ENCODE data around the gene FAM83D. TPM values are rescaled to one million over a fixed set of nuclear protein-coding genes. Genes with fewer than 3 reads are reported as not detected.

Gene FAM83D
- total RNA-seq, 4 donors from 2014 or later = 8.7 to 17.4 (median 14.0) TPM

- DNase-seq (ENCODE audit: low spot score in 2 of 2) = no peak
- intact Hi-C loops (cut with DNase I; ENCODE audit: low total_unique reads) = no loop called here
- TF ChIP-seq POLR2A (IDR thresholded peaks at IDR 0.05) (no peak), CTCF (IDR thresholded peaks at IDR 0.05) (no peak)
- H3K4me3 ChIP-seq (ENCODE audit: low read depth, poor library complexity, severe bottlenecking) = no peak overlapping the region
- WGBS, 2 donors = 78 to 87% methylated on average over 2 of the region's 2 CpGs
These were observed 49.4 kb downstream of the FAM83D start for GRCh38 chr20:38975539-38976120.

GRCh38 chr20:38979434-38979833, 53.2 kb downstream of the FAM83D start:
- H3K4me3 ChIP-seq (ENCODE audit: low read depth, poor library complexity, severe bottlenecking) = no peak overlapping the region
- no peak for TF ChIP-seq POLR2A (IDR thresholded peaks at IDR 0.05)
- no peak for TF ChIP-seq CTCF (IDR thresholded peaks at IDR 0.05)
- 93 to 96% methylated on average over 2 of the region's 2 CpGs for WGBS, 2 donors
- DNase-seq (ENCODE audit: low spot score in 2 of 2) = no peak
- intact Hi-C loops (cut with DNase I; ENCODE audit: low total_unique reads) = no loop called here

GRCh38 chr20:38979842-38980241, 53.6 kb downstream of the FAM83D start:
- intact Hi-C loops (cut with DNase I; ENCODE audit: low total_unique reads) = no loop called here
- TF ChIP-seq POLR2A (IDR thresholded peaks at IDR 0.05) (no peak), CTCF (IDR thresholded peaks at IDR 0.05) (no peak)
- H3K4me3 ChIP-seq (ENCODE audit: low read depth, poor library complexity, severe bottlenecking) = no peak overlapping the region
- WGBS, 2 donors = 91 to 96% methylated on average over 3 of the region's 3 CpGs
- no peak for DNase-seq (ENCODE audit: low spot score in 2 of 2)

GRCh38 chr20:38982291-38982690, 56.1 kb downstream of the FAM83D start:
- 83 to 93% methylated on average over 1 of the region's 1 CpG for WGBS, 2 donors
- no peak for DNase-seq (ENCODE audit: low spot score in 2 of 2)
- H3K4me3 ChIP-seq (ENCODE audit: low read depth, poor library complexity, severe bottlenecking) = no peak overlapping the region
- intact Hi-C loops (cut with DNase I; ENCODE audit: low total_unique reads) = no loop called here
- no peak for TF ChIP-seq CTCF (IDR thresholded peaks at IDR 0.05)
- no peak for TF ChIP-seq POLR2A (IDR thresholded peaks at IDR 0.05)

DNA sequence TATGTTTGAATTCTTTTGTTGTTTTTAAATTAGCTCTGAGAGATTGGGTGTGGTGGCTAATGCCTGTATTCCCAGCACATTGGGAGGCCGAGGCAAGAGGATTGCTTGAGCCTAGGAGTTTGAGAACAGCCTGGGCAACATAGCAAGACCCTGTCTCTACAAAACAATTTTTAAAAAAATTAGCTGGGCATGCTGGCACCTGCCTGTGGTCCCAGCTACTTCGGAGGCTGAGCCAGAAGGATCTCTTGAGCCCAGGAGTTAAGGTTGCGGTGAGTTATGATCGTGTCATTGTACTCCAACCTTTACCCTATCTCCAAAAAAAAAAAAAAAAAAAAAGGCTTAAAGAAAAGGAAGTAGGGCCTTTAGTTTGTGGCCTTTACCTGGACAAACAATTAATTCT, 58.8 kb downstream of the FAM83D start:
- WGBS, 2 donors = 66 to 76% methylated on average over 4 of the region's 4 CpGs
- TF ChIP-seq CTCF (IDR thresholded peaks at IDR 0.05) (no peak), POLR2A (IDR thresholded peaks at IDR 0.05) (no peak)
- no peak for DNase-seq (ENCODE audit: low spot score in 2 of 2)
- intact Hi-C loops (cut with DNase I; ENCODE audit: low total_unique reads) = no loop called here
- H3K4me3 ChIP-seq (ENCODE audit: low read depth, poor library complexity, severe bottlenecking) = no peak overlapping the region

DNA sequence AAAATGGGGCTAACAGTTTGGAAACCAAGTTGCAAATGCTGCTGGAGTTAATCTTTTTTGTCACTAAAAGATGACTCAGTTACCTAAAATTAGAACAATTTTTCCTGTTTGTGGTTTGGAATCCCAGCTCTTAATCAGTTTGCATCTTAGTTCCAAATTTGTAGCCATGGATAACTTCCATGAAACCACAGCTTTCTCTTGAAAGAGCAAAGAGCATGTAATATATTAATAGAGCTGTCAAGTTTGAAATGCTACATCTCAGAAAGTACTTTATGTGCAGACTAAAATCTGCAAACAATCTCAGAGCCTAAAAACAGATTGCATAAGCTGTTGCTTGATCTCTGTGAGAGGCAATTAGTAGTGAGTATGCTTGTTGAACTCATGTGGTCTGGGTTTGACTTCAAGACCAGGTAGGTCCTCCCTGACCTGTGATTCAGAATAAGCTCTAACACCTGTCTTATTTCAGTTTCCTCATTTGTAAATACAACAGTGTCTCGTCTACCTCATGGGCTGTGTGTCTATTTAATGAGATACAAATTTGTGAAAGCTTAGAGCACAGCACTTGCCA, 59.5 kb downstream of the FAM83D start:
- DNase-seq (ENCODE audit: low spot score in 2 of 2) = no peak
- WGBS, 2 donors = 65 to 69% methylated on average over 1 of the region's 1 CpG
- H3K4me3 ChIP-seq (ENCODE audit: low read depth, poor library complexity, severe bottlenecking) = no peak overlapping the region
- no peak for TF ChIP-seq POLR2A (IDR thresholded peaks at IDR 0.05)
- TF ChIP-seq CTCF (IDR thresholded peaks at IDR 0.05) = no peak
- intact Hi-C loops (cut with DNase I; ENCODE audit: low total_unique reads) = no loop called here
